ENCODE results near the gene GPR149.

DNA sequence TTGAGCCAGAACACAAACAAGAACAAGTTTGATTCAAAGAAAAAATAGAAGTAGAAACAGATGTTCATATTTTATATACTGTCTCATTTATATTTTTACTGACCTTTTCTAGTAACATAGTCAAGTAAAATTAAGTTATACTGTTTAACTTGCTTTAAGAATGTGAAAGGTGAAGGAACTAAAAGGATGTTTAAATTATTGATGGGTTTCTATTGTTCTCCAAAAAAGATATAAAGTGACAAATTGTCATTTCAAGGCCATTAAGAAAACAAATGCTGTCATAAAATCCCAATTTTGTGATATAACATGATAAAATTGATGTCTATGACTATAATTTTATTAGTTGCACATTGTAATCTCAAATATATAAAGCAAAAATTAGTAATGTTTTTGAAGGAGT is 7.3 kb downstream of the GPR149 start:
- TF ChIP-seq, protein P1, sequence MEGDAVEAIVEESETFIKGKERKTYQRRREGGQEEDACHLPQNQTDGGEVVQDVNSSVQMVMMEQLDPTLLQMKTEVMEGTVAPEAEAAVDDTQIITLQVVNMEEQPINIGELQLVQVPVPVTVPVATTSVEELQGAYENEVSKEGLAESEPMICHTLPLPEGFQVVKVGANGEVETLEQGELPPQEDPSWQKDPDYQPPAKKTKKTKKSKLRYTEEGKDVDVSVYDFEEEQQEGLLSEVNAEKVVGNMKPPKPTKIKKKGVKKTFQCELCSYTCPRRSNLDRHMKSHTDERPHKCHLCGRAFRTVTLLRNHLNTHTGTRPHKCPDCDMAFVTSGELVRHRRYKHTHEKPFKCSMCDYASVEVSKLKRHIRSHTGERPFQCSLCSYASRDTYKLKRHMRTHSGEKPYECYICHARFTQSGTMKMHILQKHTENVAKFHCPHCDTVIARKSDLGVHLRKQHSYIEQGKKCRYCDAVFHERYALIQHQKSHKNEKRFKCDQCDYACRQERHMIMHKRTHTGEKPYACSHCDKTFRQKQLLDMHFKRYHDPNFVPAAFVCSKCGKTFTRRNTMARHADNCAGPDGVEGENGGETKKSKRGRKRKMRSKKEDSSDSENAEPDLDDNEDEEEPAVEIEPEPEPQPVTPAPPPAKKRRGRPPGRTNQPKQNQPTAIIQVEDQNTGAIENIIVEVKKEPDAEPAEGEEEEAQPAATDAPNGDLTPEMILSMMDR (IDR thresholded peaks at IDR 0.05; ENCODE audit: control extremely low read depth in 1 of 3, insufficient read depth in 1 of 3, low read depth in 1 of 3, low read length in 3 of 3): no peak
- TF ChIP-seq, protein P2, sequence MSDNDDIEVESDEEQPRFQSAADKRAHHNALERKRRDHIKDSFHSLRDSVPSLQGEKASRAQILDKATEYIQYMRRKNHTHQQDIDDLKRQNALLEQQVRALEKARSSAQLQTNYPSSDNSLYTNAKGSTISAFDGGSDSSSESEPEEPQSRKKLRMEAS (IDR thresholded peaks at IDR 0.05): no peak
- no peak for TF ChIP-seq POLR2A (IDR thresholded peaks at IDR 0.05; ENCODE audit: control extremely low read depth in 1 of 2, low read depth in 2 of 2, low read length in 2 of 2)
- no peak for TF ChIP-seq POLR2AphosphoS5 (IDR thresholded peaks at IDR 0.05; ENCODE audit: low read depth, low read length)
- TF ChIP-seq CREB1 (IDR thresholded peaks at IDR 0.05): no peak
- TF ChIP-seq RAD21 (IDR thresholded peaks at IDR 0.05 in 1 of 2, conservative IDR thresholded peaks at IDR 0.05 in 1 of 2; ENCODE audit: low read depth in 2 of 2, low read length in 2 of 2): no peak
- TF ChIP-seq PHF8 (conservative IDR thresholded peaks at IDR 0.05; ENCODE audit: low read depth, low read length): no peak
- TF ChIP-seq ZNF274 (IDR thresholded peaks at IDR 0.05; ENCODE audit: borderline replicate concordance, extremely low read depth, low read length): no peak
- no peak for TF ChIP-seq HDAC6 (IDR thresholded peaks at IDR 0.05; ENCODE audit: low read depth, low read length)
- TF ChIP-seq TAF1 (IDR thresholded peaks at IDR 0.05; ENCODE audit: low read depth, low read length): no peak
- TF ChIP-seq POU5F1 (IDR thresholded peaks at IDR 0.05; ENCODE audit: low read depth, low read length): no peak
- no peak for TF ChIP-seq SP1 (IDR thresholded peaks at IDR 0.05; ENCODE audit: low read depth, low read length)
- no peak for TF ChIP-seq RFX5 (IDR thresholded peaks at IDR 0.05; ENCODE audit: borderline replicate concordance, low read depth, low read length)
- TF ChIP-seq EP300 (IDR thresholded peaks at IDR 0.05; ENCODE audit: borderline replicate concordance in 1 of 2, low read depth in 2 of 2, low read length in 2 of 2): no peak

Data from H1 (cell line).